WTC11 (cell line): Measurements from ENCODE around the gene C10orf105. TPM values are rescaled to one million over a fixed set of nuclear protein-coding genes. Genes with fewer than 3 reads are reported as not detected.

Source experiments
- ATAC-seq: fragments of 200-7000 bp; cut with Tn5 transposase; 2 replicates; pipeline ENCODE4 v1.10.0; 2021; ENCODE audit warnings: mild to moderate bottlenecking, moderate library complexity
- CTCF ChIA-PET: fragments of 300-600 bp; sonication (Branson Sonifier 250); formaldehyde crosslinking; loops from one replicate; lab custom pipeline; 2021; ENCODE audit warnings: antibody characterized with exemption; lab: Charles Lee
- POLR2A ChIA-PET: fragments of 350-600 bp; sonication (Branson Sonifier 250); formaldehyde crosslinking; loops from one replicate; lab custom pipeline; 2021; ENCODE audit warnings: antibody characterized with exemption; lab: Charles Lee
- DNase-seq: peaks from one replicate; pipeline ENCODE4 v3.0.0; 2021; ENCODE audit warnings: low spot score
- H3K27ac Mint-ChIP-seq: 2 replicates; pipeline ENCODE4 v1.8.0; 2021; ENCODE audit warnings: mixed read lengths
- H3K27me3 Mint-ChIP-seq: 2 replicates; pipeline ENCODE4 v1.8.0; 2021; ENCODE audit warnings: low read depth, mild to moderate bottlenecking, moderate library complexity, mixed read lengths
- H3K36me3 Mint-ChIP-seq: 2 replicates; pipeline ENCODE4 v1.8.0; 2021; ENCODE audit warnings: mixed read lengths
- H3K4me1 Mint-ChIP-seq: 2 replicates; pipeline ENCODE4 v1.8.0; 2022; ENCODE audit warnings: mixed read lengths
- H3K4me3 Mint-ChIP-seq: 2 replicates; pipeline ENCODE4 v1.8.0; 2021; ENCODE audit warnings: mild to moderate bottlenecking, moderate library complexity, mixed read lengths
- H3K9me3 Mint-ChIP-seq: 2 replicates; pipeline ENCODE4 v1.8.0; 2021; ENCODE audit warnings: mixed read lengths
- CTCF ChIP-seq: fragments of 200-600 bp; IDR thresholded peaks from 2 replicates; pipeline ENCODE4 v1.8.0; 2022; ENCODE audit warnings: antibody characterized with exemption
- E2F5 ChIP-seq: sonication (generic); formaldehyde crosslinking; IDR thresholded peaks from 2 replicates; pipeline ENCODE4 v1.8.1; 2022; ENCODE audit warnings: mild to moderate bottlenecking, moderate library complexity, missing genetic modification reagents
- NFE2L1 ChIP-seq: sonication (generic); formaldehyde crosslinking; IDR thresholded peaks from 2 replicates; pipeline ENCODE4 v1.8.1; 2023; ENCODE audit warnings: missing genetic modification reagents
- NR1H2 ChIP-seq: sonication (generic); formaldehyde crosslinking; IDR thresholded peaks from 2 replicates; pipeline ENCODE4 v1.9.0; 2021; ENCODE audit warnings: mild to moderate bottlenecking, moderate library complexity, missing genetic modification reagents
- SMAD3 ChIP-seq: sonication (generic); formaldehyde crosslinking; IDR thresholded peaks from 2 replicates; pipeline ENCODE4 v1.8.0; 2022; ENCODE audit warnings: missing genetic modification reagents, mild to moderate bottlenecking, borderline replicate concordance
- TP53 ChIP-seq: sonication (generic); formaldehyde crosslinking; IDR thresholded peaks from 2 replicates; pipeline ENCODE4 v1.8.1; 2023; ENCODE audit warnings: mild to moderate bottlenecking, missing genetic modification reagents
- ZMAT4 ChIP-seq: fragments of 250-450 bp; sonication (Bioruptor Pico); IDR thresholded peaks from 2 replicates; pipeline ENCODE4 v1.9.0; 2021; ENCODE audit warnings: mild to moderate bottlenecking
- ZNF121 ChIP-seq: sonication (generic); formaldehyde crosslinking; IDR thresholded peaks from 2 replicates; pipeline ENCODE4 v1.8.0; 2023; ENCODE audit warnings: missing genetic modification reagents
- ZNF317 ChIP-seq: sonication (generic); formaldehyde crosslinking; IDR thresholded peaks from 2 replicates; pipeline ENCODE4 v1.8.1; 2023; ENCODE audit warnings: low read depth, mild to moderate bottlenecking, moderate library complexity, missing genetic modification reagents, borderline replicate concordance
- ZNF396 ChIP-seq: fragments of 250-450 bp; sonication (Bioruptor Pico); IDR thresholded peaks from 2 replicates; pipeline ENCODE4 v1.8.0; 2021; ENCODE audit warnings: mild to moderate bottlenecking, moderate library complexity, borderline replicate concordance
- ZNF423 ChIP-seq: fragments of 250-450 bp; sonication (Bioruptor Pico); IDR thresholded peaks from 2 replicates; pipeline ENCODE4 v2.1.2; 2022; ENCODE audit warnings: mild to moderate bottlenecking, moderate library complexity
- total RNA-seq: library from RNA; stranded (reverse); gene quantifications from 3 replicates; pipeline ENCODE4 v1.2.3, GENCODE V29; 2021
- TF ChIP-seq, protein P1 (sequence below): fragments of 250-450 bp; sonication (Bioruptor Pico); IDR thresholded peaks from 2 replicates; pipeline ENCODE4 v1.9.0; 2021; ENCODE audit warnings: mild to moderate bottlenecking
- TF ChIP-seq, protein P2 (sequence below): fragments of 250-450 bp; sonication (Bioruptor Pico); conservative IDR thresholded peaks from 2 replicates; pipeline ENCODE4 v1.9.0; 2021; ENCODE audit warnings: mild to moderate bottlenecking

The C10orf105 gene
- total RNA-seq, 1 experiment from 2014 or later = 0.48 TPM

GRCh38 chr10:71715026-71715425 is 4.6 kb downstream of the C10orf105 start (continued):
- TF ChIP-seq E2F5 (CRISPR knock-in tag) (no peak), CTCF (no peak), NFE2L1 (CRISPR knock-in tag) (no peak), ZNF423 (CRISPR knock-in tag) (no peak), TP53 (no peak), ZNF121 (no peak), ZNF396 (CRISPR knock-in tag) (no peak), NR1H2 (CRISPR knock-in tag) (no peak)
- TF ChIP-seq, protein P1, sequence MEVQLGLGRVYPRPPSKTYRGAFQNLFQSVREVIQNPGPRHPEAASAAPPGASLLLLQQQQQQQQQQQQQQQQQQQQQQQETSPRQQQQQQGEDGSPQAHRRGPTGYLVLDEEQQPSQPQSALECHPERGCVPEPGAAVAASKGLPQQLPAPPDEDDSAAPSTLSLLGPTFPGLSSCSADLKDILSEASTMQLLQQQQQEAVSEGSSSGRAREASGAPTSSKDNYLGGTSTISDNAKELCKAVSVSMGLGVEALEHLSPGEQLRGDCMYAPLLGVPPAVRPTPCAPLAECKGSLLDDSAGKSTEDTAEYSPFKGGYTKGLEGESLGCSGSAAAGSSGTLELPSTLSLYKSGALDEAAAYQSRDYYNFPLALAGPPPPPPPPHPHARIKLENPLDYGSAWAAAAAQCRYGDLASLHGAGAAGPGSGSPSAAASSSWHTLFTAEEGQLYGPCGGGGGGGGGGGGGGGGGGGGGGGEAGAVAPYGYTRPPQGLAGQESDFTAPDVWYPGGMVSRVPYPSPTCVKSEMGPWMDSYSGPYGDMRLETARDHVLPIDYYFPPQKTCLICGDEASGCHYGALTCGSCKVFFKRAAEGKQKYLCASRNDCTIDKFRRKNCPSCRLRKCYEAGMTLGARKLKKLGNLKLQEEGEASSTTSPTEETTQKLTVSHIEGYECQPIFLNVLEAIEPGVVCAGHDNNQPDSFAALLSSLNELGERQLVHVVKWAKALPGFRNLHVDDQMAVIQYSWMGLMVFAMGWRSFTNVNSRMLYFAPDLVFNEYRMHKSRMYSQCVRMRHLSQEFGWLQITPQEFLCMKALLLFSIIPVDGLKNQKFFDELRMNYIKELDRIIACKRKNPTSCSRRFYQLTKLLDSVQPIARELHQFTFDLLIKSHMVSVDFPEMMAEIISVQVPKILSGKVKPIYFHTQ (CRISPR knock-in tag) = no peak
- TF ChIP-seq, protein P2, sequence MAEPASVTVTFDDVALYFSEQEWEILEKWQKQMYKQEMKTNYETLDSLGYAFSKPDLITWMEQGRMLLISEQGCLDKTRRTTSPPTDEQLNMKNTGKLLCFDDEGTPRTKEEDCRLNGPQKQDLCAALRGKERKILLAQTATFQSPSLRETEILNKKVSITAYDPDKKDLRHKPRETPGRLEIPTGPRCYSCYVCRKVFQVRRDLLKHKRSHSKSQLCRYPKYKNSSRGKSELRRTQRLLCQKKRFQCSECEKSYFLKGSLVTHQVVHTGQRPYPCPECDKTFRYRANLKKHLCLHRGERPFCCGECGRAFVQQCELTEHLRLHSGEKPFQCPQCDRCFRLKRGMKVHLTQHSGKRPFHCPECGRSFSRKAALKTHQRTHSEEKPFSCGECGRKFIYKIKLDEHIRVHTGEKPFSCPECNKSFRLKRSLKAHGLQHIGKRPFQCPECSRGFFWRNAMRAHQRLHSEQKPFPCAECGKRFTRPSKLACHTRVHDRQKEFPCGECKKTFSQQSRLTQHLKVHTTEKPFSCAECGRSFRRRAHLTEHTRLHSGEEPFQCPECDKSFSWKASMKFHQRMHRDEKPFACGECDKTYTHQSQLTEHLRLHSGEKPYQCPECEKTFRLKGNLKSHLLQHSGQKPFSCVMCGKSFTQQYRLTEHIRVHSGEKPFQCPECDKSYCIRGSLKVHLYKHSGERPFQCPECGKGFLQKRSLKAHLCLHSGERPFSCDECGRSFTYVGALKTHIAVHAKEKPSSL (CRISPR knock-in tag) = no peak

DNA sequence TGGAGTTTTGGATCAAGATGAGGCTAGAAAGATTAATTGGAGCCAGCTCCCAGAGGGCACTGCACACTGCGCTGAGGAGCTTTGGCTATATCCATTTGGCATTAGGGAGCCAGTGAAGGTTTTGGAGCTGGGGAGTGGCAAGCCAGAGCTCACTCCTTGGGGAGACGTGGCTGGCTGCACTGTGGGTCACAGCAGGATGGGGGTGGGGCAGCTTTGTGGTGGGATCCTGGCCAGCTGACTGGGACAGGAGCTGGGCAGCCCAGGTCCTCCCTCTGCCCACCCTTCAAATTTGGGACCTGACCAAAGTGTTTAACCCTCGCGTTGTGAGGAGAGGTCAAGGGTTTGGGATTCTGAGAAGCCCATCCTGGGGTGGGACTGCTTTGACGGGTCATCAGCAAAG is 5.0 kb downstream of the C10orf105 start:
- no peak for DNase-seq
- no peaks in the 10 kb centered on the region for H3K9me3 Mint-ChIP-seq
- peaks cover 17% of the 10 kb centered on the region for H3K4me1 Mint-ChIP-seq
- no peak for ATAC-seq
- no peak overlapping the region for H3K4me3 Mint-ChIP-seq
- H3K27me3 Mint-ChIP-seq = no peaks in the 10 kb centered on the region
- no peak overlapping the region for H3K27ac Mint-ChIP-seq
- TF ChIP-seq, protein P2 (CRISPR knock-in tag) = no peak
- TF ChIP-seq SMAD3 = no peak
- TF ChIP-seq ZMAT4 (CRISPR knock-in tag) = no peak
- TF ChIP-seq TP53 = no peak
- no peak for TF ChIP-seq ZNF317 (CRISPR knock-in tag)
- no peak for TF ChIP-seq ZNF396 (CRISPR knock-in tag)
- ChIA-PET POLR2A (no interaction called here), CTCF (interaction anchor here (0.9 to 4.6 kb wide), 4 partner anchors 17 to 396 kb away, joined by 3 to 34 read pairs (median 7); partner anchors contain the start of gene SLC29A3)
- no peaks in the 10 kb centered on the region for H3K36me3 Mint-ChIP-seq
